A549 (cell line): Measurements from ENCODE around the gene DNAJB12. TPM values are rescaled to one million over a fixed set of nuclear protein-coding genes. Genes with fewer than 3 reads are reported as not detected.

Experiments
- ATAC-seq, 2 experiments: fragments of 200-7000 bp in 1 of 2; fragments of >200 bp in 1 of 2; cut with Nextera tagmentation in 1 of 2; cut with Tn5 transposase in 1 of 2; 3 replicates each; pipeline versions ENCODE4 v1.8.0 to v1.9.1; 2018 to 2020; ENCODE audit warnings: mild to moderate bottlenecking in 1 of 2, moderate library complexity in 1 of 2
- CTCF ChIA-PET: fragments of 300-600 bp; sonication (Branson Sonifier 250); formaldehyde crosslinking; extraction: SDS; loops from one replicate; lab custom pipeline; 2021; ENCODE audit warnings: antibody characterized with exemption, inconsistent platforms; lab: Yijun Ruan, JAX
- POLR2A ChIA-PET: fragments of 350-600 bp; formaldehyde crosslinking; extraction: SDS; loops from one replicate; lab custom pipeline; 2021; ENCODE audit warnings: antibody characterized with exemption, inconsistent platforms; lab: Yijun Ruan, JAX
- DNase-seq, 2 experiments: peaks; one replicate each; pipeline versions ENCODE4 v3.0.0 to v3.0.0-alpha.2; 2011 to 2016; ENCODE audit warnings: low read depth in 1 of 2, low spot score in 1 of 2
- FAIRE-seq: peaks from 2 replicates; lab custom pipeline; 2011; peaks lifted over from hg19 to GRCh38; lab: Jason Lieb, UNC
- H3K27ac ChIP-seq, 2 experiments: fragments of >200 bp; sonication (Bioruptor Twin); formaldehyde crosslinking; 3 replicates each; pipeline ENCODE4 v1.5.1; 2016 to 2017
- H3K4me1 ChIP-seq: fragments of >200 bp; sonication (Bioruptor Twin); formaldehyde crosslinking; 3 replicates; pipeline ENCODE4 v1.6.1; 2016
- H3K4me2 ChIP-seq: fragments of >200 bp; sonication (Bioruptor Twin); formaldehyde crosslinking; 3 replicates; pipeline ENCODE4 v1.6.1; 2016
- H3K4me3 ChIP-seq: fragments of >200 bp; sonication (Bioruptor Twin); formaldehyde crosslinking; 3 replicates; pipeline ENCODE4 v1.5.1; 2016
- H3K9me3 ChIP-seq: fragments of >200 bp; sonication (Bioruptor Twin); formaldehyde crosslinking; 3 replicates; pipeline ENCODE4 v1.6.1; 2016
- EP300 ChIP-seq, 2 experiments: fragments of >200 bp; sonication (Bioruptor Twin); formaldehyde crosslinking; IDR thresholded peaks; 2 replicates in 1 of 2; 3 replicates in 1 of 2; pipeline ENCODE4 v1.6.1; 2016 to 2017
- ESRRA ChIP-seq: fragments of 150-350 bp; IDR thresholded peaks from 2 replicates; pipeline ENCODE4 v1.6.1; 2014; ENCODE audit warnings: mild to moderate bottlenecking, low read length, borderline replicate concordance
- FOXS1 ChIP-seq: fragments of 250-450 bp; sonication (Bioruptor Pico); IDR thresholded peaks from 2 replicates; pipeline ENCODE4 v1.5.0; 2020; ENCODE audit warnings: mild to moderate bottlenecking, moderate library complexity
- HEYL ChIP-seq: fragments of 250-450 bp; sonication (Bioruptor Pico); IDR thresholded peaks from 2 replicates; pipeline ENCODE4 v1.8.0; 2021; ENCODE audit warnings: mild to moderate bottlenecking, moderate library complexity
- JUN ChIP-seq, 2 experiments: fragments of >200 bp; sonication (Bioruptor Twin); formaldehyde crosslinking; IDR thresholded peaks; 2 replicates in 1 of 2; 3 replicates in 1 of 2; pipeline ENCODE4 v1.6.1; 2016 to 2017
- MAZ ChIP-seq: fragments of 150-350 bp; IDR thresholded peaks from 2 replicates; pipeline ENCODE4 v1.6.1; 2014; ENCODE audit warnings: antibody characterized with exemption, low read depth, low read length, borderline replicate concordance
- NR3C1 ChIP-seq: fragments of >200 bp; sonication (Bioruptor Twin); formaldehyde crosslinking; IDR thresholded peaks from 3 replicates; pipeline ENCODE4 v1.6.1; 2017
- RNF2 ChIP-seq: fragments of 200-600 bp; sonication (generic); IDR thresholded peaks from 2 replicates; pipeline ENCODE4 v1.6.1; 2016; ENCODE audit warnings: low read depth, mild to moderate bottlenecking, antibody characterized with exemption, moderate library complexity, borderline replicate concordance
- TFCP2L1 ChIP-seq: fragments of 250-450 bp; sonication (Bioruptor Pico); IDR thresholded peaks from 2 replicates; pipeline ENCODE4 v1.5.0; 2021; ENCODE audit warnings: mild to moderate bottlenecking
- WGBS: methylation state at CpG from one replicate; pipeline ENCODE4 v1.1.6; 2017; ENCODE audit errors: missing lambda C conversion rate; 5-methylcytosine and 5-hydroxymethylcytosine counted together
- polyA plus RNA-seq, 4 experiments: library from polyadenylated mRNA; depleted of rRNA in 3 of 4; stranded (reverse); fragments of >200 nt; fragmentation: RNase III in 1 of 4; extraction: RNeasy Plus Mini Kit Qiagen cat#74134 plus additional on column Dnase treatment in 1 of 4; gene quantifications; 2 replicates in 3 of 4; 3 replicates in 1 of 4; pipeline ENCODE4 v1.2.3, GENCODE V29; 2011 to 2017
- TF ChIP-seq, protein P1 (sequence below): fragments of >200 bp; sonication (Bioruptor Twin); formaldehyde crosslinking; IDR thresholded peaks from 2 replicates; pipeline ENCODE4 v1.6.1; 2016
- TF ChIP-seq, protein P2 (sequence below): fragments of 250-450 bp; sonication (Bioruptor Pico); IDR thresholded peaks from 2 replicates; pipeline ENCODE4 v1.5.0; 2021; ENCODE audit warnings: mild to moderate bottlenecking, moderate library complexity, borderline replicate concordance

DNAJB12 gene
- polyA plus RNA-seq, 2 of the 4 experiments (the other 2 are of a cell fraction) = 21.5 to 26.7 TPM

DNA sequence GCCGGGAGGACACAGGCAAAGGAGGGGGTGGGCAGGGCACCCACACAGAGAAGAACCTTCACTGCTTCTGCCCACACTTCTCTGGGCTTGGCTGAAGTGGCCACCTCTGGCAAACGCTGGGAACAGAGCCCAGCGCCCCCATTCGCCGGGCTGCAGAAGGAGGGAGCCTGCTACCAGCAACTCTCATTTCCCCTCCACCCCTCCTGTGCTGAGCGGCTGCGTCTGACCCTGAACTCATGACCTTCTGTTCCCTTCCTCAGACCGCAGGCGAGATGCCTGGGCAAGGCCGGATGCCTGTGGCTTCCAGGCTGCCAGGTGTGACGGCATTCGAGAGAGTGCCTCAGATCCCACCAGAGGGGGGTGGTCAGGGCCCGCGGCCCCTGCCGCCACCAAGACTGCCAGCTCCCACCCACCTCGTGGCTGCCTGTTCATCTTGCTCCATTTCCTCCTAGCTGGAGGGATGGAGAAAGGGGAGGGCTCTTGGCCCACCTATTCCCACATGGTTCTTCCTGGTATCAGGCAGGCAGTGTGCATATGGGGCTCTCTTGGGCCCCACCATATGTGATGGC lies 19.8 kb downstream of the DNAJB12 start:
- POLR2A ChIA-PET = interaction anchor here (1.3 to 2.7 kb wide), 3 partner anchors 14 to 62 kb away, joined by 4 to 19 read pairs (median 7); partner anchors contain the start of gene DDIT4
- WGBS = 90% methylated on average over 12 of the region's 16 CpGs
- CTCF ChIA-PET = interaction anchor here (0.6 to 7.4 kb wide), 11 partner anchors 12 to 438 kb away, joined by 3 to 79 read pairs (median 6); partner anchors contain the start of gene DDIT4
- DNase-seq (no peak), ATAC-seq (no peak)
- peaks cover 66% of the 10 kb centered on the region for H3K4me1 ChIP-seq
- TF ChIP-seq HEYL = no peak
- TF ChIP-seq, all 56 proteins: peak for 0
- FAIRE-seq = no peak
- Histone ChIP-seq H3K27ac (peak overlapping the region; percentile 78 to 80; a peak in 5 of 6 replicates), H3K9me3 (no peaks in the 10 kb centered on the region), H3K4me3 (no peak overlapping the region), H3K4me2 (no peak overlapping the region)

DNA sequence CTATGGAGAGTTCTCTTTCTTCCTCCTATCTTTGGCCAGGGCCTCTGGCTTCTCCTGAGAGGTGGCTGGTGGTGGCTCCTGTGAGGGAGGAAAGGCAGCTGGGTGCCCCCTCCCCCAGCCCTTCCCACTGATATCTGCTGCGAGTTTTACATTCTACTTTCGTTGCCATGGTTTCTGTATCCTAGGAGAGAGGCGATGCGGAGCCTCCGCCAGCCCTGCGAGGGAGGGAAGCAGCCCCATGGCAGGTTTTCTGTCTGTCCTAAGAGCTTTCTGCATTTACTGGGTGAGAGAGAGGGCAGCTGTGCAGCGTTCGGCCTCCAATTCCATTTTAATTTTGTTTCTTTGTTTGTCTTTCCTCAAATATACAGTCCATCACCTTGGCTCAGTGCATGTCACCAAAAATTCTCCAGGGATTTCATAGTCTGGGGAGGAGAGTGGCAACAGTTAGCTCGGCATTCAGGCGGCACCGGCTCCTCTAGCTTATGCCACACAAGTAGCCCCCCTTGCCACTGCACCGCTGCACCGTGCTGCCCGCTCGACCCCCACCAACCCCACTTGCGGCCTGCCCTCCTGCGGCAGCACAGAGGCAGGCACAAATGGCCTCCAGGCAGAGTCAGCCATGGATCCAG lies 20.4 kb downstream of the DNAJB12 start:
- Histone ChIP-seq H3K4me3 (no peak overlapping the region), H3K4me1 (peaks cover 70% of the 10 kb centered on the region), H3K27ac (peak overlapping the region; percentile 78 to 80; a peak in 4 of 6 replicates), H3K4me2 (no peak overlapping the region), H3K9me3 (no peaks in the 10 kb centered on the region)
- no peak for ATAC-seq
- TF ChIP-seq FOXS1 (CRISPR knock-in tag) (no peak), RNF2 (no peak), ESRRA (no peak), TFCP2L1 (CRISPR knock-in tag) (no peak), JUN (IDR thresholded peaks at IDR 0.05) (no peak), EP300 (IDR thresholded peaks at IDR 0.05) (no peak)
- TF ChIP-seq, protein P1, sequence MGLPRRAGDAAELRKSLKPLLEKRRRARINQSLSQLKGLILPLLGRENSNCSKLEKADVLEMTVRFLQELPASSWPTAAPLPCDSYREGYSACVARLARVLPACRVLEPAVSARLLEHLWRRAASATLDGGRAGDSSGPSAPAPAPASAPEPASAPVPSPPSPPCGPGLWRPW = no peak
- TF ChIP-seq, protein P2, sequence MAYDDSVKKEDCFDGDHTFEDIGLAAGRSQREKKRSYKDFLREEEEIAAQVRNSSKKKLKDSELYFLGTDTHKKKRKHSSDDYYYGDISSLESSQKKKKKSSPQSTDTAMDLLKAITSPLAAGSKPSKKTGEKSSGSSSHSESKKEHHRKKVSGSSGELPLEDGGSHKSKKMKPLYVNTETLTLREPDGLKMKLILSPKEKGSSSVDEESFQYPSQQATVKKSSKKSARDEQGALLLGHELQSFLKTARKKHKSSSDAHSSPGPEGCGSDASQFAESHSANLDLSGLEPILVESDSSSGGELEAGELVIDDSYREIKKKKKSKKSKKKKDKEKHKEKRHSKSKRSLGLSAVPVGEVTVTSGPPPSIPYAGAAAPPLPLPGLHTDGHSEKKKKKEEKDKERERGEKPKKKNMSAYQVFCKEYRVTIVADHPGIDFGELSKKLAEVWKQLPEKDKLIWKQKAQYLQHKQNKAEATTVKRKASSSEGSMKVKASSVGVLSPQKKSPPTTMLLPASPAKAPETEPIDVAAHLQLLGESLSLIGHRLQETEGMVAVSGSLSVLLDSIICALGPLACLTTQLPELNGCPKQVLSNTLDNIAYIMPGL (CRISPR knock-in tag) = no peak
- whole genome bisulfite sequencing = 77% methylated on average over 11 of the region's 17 CpGs
- POLR2A ChIA-PET = interaction anchor here (0.6 to 1.6 kb wide), 4 partner anchors 14 to 61 kb away, joined by 3 to 7 read pairs (median 4); no protein-coding TSS in a partner anchor
- CTCF ChIA-PET = interaction anchor here (0.6 to 7.4 kb wide), 8 partner anchors 18 to 438 kb away, joined by 3 to 79 read pairs (median 4); partner anchors contain the start of gene DDIT4
- no peak for FAIRE-seq
- DNase-seq = no peak

DNA sequence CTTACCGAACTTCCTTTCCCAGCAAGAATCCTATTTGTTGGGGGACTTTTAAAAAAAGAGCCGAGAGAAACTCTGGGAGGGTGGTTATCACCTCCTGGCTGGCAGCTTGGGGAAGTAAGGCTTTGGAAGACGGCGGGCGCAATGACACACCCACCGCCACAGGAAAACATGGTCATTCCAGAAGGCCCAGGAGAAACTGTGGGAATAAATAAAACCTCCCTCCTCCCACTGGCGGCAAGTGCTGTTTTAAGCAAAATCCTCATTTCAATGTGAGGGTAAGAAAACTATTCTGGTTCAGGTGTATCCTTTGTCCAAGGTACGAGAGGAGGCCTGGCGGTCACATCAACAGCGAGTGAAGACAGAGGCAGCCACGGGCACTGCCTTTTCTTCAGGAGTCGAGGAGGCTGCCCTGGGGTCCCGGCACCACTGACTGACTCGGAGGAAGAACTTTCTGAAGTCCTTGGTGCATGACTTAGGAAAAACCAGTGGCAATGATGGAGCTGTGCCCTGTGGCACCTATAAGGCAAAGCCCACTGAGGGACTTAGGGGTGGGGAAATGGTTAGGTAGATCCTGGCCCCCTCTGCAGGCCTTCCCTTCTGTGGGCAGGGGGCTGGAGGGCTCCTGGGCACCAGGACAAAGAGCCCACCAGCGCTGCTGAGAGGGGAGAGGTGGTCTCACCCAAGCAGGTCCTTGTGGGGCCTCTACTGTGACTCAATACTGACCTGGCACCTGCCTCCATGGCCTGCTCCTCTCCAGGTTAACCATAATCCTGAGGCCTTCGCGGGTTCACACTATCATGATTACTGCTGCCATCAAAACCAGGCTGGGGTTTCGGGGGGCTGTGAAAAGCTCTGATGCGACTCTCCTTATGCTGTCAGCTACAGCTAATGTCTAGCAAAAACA lies 21.4 kb downstream of the DNAJB12 start:
- ChIA-PET CTCF (interaction anchor here (0.7 to 7.4 kb wide), 9 partner anchors 57 to 437 kb away, joined by 3 to 79 read pairs (median 5); partner anchors contain the start of gene DDIT4), POLR2A (interaction anchor here (0.6 to 2.7 kb wide), 5 partner anchors 37 to 1325 kb away, joined by 3 to 16 read pairs (median 3); partner anchors contain the start of gene DDIT4)
- 92% methylated on average over 18 of the region's 19 CpGs for WGBS
- peak overlapping the region; percentile 12 to 77; a peak in 3 of 6 replicates for H3K27ac ChIP-seq
- ATAC-seq = no peak
- no peak for FAIRE-seq
- no peak for DNase-seq
- H3K4me2 ChIP-seq = no peak overlapping the region
- TF ChIP-seq MAZ (no peak), NR3C1 (no peak)
- peaks cover 77% of the 10 kb centered on the region for H3K4me1 ChIP-seq
- no peaks in the 10 kb centered on the region for H3K9me3 ChIP-seq
- H3K4me3 ChIP-seq = no peak overlapping the region
